ENCODE results near the gene SELENOO.

SELENOO gene

DNA sequence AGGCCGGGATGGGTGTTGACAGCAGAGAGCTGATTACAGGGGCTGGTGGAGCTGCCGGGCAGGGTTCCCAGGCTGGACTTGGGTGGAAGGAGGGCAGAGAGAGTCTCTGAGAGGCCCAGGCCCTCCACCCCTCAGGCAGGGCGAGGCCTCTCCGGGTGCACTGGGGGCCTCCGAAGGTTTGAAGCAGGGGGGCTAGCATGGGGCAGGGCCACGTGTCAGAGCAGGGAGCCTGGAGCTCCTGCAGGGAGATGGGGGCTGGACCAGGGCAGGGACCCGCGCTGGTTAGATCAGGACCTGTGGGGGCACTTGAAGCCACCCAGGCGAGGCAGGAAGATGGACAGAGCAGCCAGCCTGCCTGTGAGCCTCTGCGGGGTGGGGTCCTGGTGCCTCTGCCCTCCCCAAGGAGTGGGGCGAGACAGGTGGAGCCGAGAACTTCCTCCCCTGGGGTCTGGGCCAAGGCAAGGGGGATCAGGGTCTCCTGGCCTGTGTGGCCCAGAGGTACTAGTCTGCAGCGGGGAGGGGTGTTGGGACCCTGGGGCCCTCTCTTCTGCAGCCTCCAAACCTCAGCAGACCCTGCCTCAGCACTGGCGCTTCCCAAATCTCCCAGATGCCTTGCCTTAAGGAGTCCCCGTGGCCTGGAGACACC, 29.4 kb upstream of the SELENOO start:
- no peak for DNase-seq (ENCODE audit: low read depth in 2 of 2)

DNA sequence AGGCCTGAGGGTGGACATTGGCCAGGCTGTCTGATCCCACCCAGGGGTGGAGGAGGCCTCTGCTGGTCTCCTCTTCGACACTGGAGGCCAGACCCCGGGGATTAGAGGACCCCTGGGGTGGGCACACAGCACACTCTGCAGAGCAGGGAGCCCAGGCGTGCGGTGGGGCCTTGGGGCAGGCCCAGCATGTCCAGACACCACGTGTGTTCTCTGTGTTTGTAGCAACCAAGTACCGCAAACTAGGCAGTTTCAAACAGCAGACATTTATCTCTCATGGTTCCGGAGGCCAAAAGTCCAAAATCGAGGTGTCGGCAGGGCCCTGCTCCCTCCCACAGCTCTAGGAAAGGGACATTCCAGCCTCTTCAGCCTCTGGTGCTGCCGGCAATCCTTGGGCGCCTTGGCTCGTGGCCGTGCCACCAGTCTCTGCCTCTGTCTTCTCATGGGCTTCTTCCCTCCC, 28.8 kb upstream of the SELENOO start:
- no peak for DNase-seq (ENCODE audit: low read depth in 2 of 2)

DNA sequence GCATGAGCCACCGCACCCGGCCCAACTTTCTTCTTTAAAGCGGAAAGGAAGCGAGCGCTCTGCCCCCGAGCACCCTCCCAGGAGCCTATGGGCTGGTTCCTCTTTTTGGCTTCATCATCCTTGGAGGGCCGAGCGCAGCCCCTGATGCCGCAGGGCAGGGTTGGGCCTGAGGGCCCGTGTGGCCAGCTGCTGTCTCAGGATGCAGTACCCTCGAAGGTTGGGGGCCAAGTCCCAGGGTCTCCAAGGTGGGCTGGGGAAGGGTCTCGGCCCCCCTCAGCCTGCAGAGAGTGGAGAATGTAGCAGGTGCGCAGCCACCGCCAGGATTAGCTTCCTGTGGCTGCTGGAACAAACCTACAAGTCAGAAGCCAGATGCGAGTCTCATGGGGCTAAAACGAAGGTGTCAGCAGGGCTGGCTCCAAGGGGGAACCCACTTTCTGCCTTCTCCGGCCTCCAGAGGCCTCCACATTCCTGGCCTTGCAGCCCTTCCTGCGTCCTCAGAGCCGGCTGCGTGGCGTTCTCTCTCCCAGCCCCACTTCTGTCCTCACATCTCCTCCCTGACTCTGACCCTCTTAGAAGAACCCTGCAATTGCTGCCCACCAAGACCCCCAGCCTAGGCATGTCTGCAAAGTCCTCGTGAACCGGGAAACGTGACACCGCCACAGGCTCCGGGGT, 27.4 kb upstream of the SELENOO start:
- no peak for DNase-seq (ENCODE audit: low read depth in 2 of 2)

DNA sequence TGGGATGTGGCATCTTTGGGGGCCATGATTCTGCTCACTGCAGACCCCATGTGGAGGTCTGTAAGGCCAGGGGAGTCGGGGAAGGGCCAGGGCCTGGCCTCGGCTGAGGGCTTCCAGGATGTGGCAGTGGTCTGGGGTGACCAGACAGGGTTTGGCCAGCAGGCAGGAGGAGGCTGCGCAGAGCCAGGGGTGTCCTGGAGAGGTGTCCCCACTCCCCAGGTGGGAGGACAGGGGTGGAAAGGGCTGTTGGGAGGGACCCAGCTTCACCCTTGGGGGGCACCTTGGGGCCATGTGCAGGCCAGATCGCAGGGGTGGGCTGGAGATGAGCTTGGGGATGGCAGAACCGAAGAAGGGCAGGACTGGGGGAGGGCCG, 26.8 kb upstream of the SELENOO start:
- DNase-seq (ENCODE audit: low read depth in 2 of 2), result no peak

DNA sequence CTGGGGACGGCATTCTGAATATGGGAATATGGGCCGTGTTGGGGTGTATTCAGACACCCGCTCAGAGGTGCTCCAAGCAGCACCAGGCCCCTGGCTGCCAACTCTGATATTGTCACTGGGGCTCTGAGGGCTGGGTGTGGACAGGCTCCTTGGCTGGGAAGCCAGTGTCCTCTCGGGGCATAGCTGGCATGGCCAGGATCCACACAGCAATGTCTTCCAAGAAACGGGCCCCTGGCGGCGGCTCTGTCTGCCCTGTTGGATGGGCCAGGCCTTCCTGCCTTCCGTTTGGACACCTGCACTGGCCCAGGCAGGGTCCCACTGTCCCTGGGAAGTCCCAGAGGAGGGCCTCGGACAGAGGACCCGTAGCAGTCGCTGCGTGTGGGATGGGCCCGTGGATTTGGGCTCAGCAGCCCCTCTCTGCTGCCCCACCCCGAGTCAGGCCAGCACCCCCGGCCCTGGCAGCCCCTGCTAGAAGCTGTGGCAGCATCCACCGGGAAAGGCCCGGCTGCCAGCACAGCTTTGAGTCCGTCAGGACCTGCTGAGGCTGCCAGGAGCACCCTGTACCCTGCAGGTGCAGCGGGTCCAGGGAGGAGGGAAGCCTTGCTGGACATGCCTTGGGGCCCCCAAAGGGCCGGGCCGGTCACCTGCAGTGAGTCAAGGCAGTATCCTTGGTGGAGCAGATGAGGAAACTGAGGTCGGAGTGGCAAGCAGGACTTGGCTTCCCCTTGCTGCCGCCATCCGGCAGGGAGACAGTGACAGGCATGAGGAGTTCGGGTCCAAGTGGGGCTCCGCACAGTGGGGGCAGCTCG, 26.2 kb upstream of the SELENOO start:
- no peak for DNase-seq (ENCODE audit: low read depth in 2 of 2)

DNA sequence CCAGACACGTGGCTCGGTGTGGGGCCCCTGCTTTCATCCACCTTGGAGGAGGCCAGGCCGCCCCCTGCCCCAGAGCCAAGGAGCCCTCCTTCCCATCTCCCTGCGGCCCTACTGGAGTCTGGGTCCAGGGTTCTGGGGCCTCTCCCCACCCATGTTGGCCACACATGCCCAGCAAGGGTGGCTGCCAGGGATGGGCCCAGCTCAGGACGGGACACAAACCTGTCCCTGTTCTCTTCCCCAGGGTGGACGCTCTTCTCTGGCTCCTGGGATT, 25.7 kb upstream of the SELENOO start:
- no peak for DNase-seq (ENCODE audit: low read depth in 2 of 2)

DNA sequence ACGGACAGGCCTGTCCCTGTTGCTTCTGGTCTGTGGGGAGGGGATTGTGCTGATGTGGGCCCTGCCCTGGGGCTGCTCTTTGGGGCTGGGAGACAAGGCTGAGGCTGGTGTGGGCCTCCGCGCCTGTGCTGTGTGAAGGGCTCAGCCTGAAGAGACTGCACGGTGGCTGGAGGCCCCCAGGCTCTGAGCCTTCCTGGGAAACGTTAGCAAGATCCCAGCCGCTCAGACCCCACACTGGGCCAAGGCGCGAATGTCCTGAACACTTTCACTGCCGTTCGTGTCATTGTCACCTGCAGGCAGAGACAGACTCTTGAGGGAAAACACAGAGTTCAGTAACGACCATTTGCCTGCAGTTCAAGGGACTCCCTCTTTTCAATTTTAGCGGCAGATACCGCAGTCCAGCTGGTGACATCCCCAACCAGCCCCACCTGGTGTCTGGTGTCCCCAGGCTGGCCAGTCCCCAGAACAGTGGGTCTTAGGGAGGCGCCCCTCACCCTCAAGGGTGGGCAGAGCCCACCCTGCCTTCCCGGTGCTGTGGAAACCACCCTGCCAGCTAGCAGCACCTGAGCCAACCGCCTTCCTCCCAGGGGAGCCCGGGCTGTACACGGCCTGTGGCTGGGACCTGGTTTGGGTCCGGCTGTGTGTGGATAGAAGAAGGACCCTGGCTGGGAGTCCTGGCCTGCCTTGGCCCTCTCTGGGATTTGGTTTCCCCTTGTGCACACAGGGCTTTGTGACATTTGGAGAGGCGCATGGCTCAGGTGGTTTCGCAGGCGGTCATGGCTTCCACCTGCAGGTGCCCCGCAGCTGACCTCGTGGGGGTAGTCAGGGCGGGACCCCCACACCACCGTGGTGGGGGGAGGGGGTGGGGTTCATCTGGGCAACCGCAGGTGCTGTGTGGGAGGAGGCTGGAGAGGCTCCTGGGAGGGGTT, 24.6 kb upstream of the SELENOO start:
- no peak for DNase-seq (ENCODE audit: low read depth in 2 of 2)

DNA sequence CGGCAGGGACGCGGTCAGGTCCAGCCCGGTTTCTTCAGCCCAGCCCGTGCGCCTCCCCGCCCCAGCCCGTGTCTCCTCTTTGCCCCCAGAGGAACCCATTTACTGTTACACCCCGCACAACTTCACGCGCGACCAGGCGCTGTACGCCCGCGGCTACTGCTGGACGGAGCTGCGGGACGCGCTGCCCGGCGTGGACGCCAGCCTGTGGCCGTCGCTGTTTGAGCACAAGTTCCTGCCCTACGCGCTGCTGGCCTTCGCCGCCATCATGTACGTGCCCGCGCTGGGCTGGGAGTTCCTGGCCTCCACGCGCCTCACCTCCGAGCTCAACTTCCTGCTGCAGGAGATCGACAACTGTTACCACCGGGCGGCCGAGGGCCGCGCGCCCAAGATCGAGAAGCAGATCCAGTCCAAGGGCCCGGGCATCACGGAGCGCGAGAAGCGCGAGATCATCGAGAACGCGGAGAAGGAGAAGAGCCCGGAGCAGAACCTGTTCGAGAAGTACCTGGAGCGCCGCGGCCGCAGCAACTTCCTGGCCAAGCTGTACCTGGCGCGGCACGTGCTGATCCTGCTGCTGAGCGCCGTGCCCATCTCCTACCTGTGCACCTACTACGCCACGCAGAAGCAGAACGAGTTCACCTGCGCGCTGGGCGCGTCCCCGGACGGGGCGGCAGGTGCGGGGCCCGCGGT, 23.8 kb upstream of the SELENOO start:
- no peak for DNase-seq (ENCODE audit: low read depth in 2 of 2)

DNA sequence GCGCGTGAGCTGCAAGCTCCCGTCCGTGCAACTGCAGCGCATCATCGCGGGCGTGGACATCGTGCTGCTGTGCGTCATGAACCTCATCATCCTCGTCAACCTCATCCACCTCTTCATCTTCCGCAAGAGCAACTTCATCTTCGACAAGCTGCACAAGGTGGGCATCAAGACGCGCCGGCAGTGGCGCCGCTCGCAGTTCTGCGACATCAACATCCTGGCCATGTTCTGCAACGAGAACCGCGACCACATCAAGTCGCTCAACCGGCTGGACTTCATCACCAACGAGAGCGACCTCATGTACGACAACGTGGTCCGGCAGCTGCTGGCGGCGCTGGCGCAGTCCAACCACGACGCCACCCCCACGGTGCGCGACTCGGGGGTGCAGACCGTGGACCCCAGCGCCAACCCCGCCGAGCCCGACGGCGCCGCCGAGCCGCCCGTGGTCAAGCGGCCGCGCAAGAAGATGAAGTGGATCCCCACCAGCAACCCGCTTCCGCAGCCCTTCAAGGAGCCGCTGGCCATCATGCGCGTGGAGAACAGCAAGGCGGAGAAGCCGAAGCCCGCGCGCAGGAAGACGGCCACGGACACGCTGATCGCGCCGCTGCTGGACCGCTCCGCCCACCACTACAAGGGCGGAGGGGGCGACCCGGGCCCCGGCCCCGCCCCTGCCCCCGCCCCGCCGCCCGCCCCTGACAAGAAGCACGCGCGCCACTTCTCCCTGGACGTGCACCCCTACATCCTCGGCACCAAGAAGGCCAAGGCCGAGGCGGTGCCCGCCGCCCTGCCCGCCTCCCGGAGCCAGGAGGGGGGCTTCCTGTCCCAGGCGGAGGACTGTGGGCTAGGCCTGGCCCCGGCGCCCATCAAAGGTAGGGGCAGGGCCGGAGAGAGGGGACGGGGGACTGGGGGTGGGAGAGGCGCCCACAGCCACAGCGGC, 23.0 kb upstream of the SELENOO start:
- no peak for DNase-seq (ENCODE audit: low read depth in 2 of 2)

DNA sequence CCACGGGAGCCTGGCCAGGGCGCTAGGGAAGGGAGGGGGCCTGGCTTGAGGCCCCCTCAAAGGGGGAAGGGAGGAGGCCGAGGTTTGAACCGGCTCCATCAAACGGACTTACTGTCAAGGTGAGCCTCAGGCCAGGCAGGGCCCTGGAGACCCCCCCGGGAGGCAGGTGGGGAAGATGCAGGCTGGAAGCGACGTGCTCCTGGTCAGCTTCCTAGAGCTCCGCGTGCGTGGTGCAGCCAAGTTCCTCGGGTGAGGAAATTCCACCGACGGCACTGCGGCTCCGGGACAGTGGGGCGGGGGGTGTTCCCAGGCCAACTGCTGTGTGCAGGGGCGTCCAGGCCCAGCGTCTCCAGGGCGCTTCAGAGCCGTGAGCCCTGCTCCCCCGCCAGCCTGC, 22.3 kb upstream of the SELENOO start:
- DNase-seq (ENCODE audit: low read depth in 2 of 2), result no peak

DNA sequence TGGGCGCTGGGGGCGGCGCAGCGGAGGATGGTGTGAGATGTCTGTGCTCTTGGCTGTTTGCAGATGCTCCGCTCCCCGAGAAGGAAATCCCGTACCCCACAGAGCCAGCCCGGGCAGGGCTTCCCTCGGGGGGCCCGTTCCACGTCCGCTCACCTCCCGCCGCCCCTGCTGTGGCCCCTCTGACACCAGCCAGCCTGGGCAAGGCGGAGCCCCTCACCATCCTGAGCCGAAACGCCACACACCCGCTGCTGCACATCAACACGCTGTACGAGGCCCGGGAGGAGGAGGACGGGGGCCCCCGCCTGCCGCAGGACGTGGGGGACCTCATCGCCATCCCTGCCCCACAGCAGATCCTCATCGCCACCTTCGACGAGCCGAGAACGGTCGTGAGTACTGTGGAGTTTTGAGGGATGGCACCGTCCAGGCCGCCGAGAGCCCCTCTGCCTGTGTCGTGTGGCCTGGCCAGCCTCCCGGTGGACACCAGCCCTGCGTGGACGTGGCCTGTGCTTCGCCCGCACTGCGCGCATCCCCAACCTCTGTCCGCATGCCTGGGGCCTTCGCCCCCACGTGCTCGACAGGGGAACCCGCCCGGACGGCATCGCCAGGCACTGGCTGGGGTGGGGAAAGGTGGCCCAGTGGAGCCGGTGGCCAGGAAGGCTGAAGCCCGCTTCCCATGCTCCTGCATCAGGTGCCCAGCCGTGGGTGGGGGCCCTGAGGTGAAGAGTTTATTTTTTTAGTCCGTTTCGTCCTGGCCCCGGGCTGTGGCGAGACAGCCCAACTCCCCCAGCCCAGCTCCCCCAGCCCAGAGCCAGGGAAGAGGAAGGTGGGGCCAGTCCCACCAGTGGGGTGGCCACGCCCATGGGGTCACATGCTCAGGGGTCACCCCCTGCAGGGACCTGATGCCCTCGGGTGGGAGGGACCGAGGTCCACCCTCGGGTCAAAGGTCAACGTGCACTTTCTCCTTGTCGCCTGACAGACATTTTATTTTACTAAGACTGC, 21.6 kb upstream of the SELENOO start:
- no peak for DNase-seq (ENCODE audit: low read depth in 2 of 2)

DNA sequence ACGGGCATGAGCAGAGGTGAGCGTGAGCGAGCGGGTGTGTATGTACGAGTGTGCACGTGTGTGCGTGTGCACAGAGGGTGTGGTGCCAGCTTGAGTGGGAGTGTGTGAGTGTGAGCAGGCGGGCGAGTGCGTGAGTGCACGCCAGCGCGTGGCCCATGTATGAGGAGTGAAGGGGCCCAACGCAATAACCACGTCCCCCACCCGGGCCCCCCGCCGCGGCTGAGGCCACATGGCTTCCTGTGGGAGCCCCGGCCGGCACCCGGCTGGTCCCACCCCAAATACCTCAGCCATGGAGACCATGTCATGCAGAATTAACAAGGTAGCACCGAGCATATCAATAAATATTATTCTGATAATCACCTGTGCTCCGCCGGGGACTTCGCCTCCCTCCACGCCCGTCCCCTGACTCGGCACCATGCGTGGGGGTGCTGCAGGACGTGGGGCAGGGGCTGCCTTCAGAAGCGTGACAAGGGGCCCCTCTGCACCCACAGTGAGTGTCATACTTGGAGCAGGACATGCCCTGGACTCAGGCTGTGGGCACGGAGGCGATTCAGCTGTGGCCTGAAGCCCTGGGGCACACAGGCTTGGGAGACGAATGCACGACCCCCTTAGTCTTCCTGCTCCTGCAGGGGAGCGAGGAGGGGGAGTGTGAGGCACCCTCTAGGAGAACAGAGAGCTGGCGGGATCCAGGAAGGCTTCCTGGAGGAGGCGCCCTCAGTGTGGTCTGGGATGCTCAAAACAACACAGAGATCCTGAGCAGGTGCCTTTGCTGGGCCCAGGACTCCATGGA, 20.7 kb upstream of the SELENOO start:
- no peak for DNase-seq (ENCODE audit: low read depth in 2 of 2)

DNA sequence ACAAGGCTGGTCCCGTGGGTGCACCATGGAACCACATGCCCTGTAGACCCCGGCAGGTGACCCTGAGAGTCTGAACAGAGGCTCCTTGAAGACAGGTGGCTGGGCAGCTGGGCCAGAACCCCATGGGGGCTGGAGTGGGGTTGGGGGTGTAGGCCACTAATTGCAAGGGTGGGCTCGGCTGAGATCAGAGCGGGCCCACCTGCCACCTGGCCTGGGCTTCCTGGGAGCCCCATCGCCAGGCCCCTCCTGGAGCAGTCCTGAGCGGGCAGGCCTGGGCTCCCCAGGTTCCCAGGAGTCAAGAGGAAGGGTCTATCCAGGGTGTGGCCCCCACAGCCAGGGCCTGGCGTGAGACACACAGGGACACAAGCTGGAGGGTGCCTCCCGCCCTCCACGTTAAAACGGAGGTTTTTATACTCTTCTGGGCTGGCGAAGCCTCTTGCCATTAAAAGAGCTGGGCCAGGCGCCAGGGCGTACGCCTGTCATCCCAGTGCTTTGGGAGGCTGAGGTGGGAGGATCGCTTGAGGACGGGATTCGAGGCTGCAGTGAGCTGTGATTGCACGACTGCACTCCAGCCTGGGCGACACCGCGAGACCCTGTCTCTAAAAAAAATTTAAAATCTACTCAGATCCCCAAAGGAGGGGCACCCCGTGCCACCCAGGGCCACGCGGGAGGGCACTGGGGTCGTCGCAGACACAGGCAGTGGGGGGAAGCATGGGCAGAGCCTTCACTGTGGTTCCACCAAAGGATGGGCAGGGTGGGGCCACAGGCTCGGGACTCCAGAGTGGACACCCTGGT, 19.9 kb upstream of the SELENOO start:
- no peak for DNase-seq (ENCODE audit: low read depth in 2 of 2)

DNA sequence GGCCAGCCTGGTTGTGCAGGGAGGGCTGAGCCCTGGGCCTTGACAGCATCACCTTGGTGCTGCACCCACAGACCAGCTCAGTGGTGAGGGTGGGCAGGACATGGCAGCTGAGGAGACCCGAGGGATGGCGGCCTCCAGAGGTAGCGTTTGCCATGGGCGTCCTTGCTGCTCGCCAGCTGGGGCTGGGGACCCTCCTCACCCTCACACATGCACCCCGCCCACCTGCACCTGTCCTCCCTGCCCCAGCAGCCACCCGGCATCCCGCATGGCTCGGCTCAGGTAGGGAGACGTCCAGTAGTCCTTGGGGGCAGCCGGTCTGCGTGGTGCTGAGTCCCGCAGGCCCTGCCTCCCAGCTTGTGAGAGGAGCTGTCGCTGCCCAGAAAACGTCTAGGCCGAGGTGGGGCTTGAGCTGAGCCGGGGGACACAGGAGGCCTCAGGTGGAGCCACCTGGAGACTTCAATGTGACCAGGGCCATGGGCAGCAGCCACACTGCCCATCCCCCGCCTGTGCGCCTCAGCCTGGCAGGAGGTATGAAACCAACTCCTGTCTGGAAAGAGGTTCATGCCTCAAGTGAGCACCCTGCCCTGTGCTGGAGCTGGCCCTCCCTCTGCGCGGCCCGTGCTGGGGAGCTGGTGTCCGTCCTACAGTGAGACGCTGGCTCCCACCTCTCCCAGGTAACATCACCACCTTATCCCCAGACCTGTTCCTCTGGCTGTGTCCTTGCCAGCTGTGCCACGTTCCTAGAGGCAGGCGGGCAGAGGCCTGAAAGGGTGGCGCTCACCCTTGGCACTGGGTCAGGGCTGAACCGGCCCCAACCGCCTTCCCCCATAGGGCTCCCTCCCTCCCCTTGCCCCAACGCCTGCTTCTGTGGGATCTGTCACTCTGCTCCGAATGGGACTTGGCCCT, 18.4 kb upstream of the SELENOO start:
- DNase-seq (ENCODE audit: low read depth in 2 of 2), result no peak

DNA sequence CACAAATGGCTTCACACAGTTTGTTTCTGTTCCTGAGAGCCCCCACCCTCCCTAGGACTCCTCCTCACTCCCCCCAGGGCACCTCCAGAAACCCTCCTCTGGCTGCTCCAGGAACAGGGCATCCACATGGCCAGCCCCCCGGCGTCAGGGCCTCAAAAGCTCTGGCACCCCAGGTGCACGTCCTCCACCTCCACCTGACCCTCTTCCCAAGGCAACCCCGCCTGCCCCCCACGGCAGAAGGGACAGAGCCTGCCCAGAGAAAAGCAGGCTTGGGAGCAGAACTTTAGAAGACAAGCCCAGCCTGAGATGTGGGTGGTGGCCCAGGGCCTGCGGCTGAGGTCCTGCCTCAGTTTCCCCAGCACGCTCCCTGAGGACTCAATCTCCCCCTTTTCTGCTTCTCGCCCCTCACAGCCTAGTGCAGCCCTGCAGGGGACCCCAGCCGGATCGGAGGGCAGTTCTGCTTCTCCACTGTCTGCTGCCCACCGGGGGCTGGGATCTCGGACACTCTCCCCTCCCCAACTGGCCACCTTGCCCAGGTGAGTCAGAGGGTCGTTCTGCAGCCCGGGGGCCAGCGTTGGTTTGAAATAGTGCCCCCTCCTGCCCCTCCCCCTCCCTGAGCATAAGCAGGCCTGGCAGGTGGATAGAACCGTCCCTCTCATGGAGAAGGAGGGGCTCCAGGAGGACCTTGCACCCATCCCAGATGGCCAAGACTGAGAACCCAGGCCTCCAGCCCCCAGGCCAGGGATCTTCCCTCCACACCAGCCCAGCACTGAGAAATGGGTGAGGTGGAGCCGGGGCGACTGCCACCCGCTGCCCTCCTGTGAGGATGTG, 17.5 kb upstream of the SELENOO start:
- DNase-seq (ENCODE audit: low read depth in 2 of 2), result no peak
